SK-N-MC (cell line): Measurements from ENCODE around the gene APOA1.

Experiments
- EZH2 ChIP-seq: fragments of 200-600 bp; sonication (generic); IDR thresholded peaks from one replicate; pipeline ENCODE4 v1.6.1; 2017; ENCODE audit warnings: antibody characterized with exemption
- FOXP2 ChIP-seq: optimal IDR thresholded peaks from 2 replicates; pipeline ENCODE3; 2011; ENCODE audit warnings: mild to moderate bottlenecking, moderate library complexity; ENCODE audit not compliant: insufficient read depth; ENCODE audit errors: extremely low read length, control extremely low read depth
- POLR2AphosphoS5 ChIP-seq: IDR thresholded peaks from 2 replicates; pipeline ENCODE4 v1.6.1; 2012; ENCODE audit warnings: mild to moderate bottlenecking, low read depth, low read length, borderline replicate concordance

- TF ChIP-seq EZH2 = no peak
- no peak for TF ChIP-seq POLR2AphosphoS5
- TF ChIP-seq FOXP2 = no peak
Observed at GRCh38 chr11:116791813-116792143, 45.6 kb downstream of the APOA1 start, which contains the start of gene APOA5.
